Measurements from ENCODE around the gene VRK1.

VRK1 gene

DNA sequence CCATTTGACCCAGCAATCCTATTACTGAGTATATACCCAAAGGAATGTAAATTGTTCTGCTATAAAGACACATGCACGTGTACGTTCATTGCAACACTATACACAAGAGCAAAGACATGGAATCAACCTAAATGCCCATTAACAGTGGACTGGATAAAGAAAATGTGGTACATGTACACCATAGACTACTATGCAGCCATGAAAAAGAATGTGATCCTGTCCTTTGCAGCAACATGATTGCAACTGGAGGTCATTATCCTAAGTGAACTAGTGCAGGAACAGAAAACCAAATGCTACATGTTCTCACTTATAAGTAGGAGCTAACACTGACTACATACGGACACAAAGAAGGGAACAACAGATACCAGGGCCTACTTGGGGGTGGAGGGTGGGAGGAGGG is 45.7 kb upstream of the VRK1 start:
- Histone ChIP-seq H3K9me2 (replicated peaks; ENCODE audit: control insufficient read depth, low read length) (no peaks in the 10 kb centered on the region), H3K4me1 (ENCODE audit: control insufficient read depth, low read length) (no peaks in the 10 kb centered on the region), H3F3A (ENCODE audit: control insufficient read depth, insufficient read depth) (no peaks in the 10 kb centered on the region), H3K36me3 (ENCODE audit: control insufficient read depth, low read length) (no peaks in the 10 kb centered on the region), H3K27me3 (ENCODE audit: control insufficient read depth, low read length) (peaks cover 3% of the 10 kb centered on the region; the same call in 1 of the 2 replicates), H3K9me3 (ENCODE audit: control insufficient read depth, insufficient read depth, low read length) (no peaks in the 10 kb centered on the region), H3K4me3 (ENCODE audit: low read length) (no peak overlapping the region), H4K20me1 (ENCODE audit: control insufficient read depth, insufficient read depth, low read depth, low read length) (no peaks in the 10 kb centered on the region), H3K4me2 (ENCODE audit: low read length) (no peak overlapping the region), H3K79me2 (ENCODE audit: control insufficient read depth, low read length) (no peaks in the 10 kb centered on the region), H3K27ac (ENCODE audit: low read depth, low read length) (no peak overlapping the region)
- no peak for TF ChIP-seq EZH2phosphoT487 (IDR thresholded peaks at IDR 0.05; ENCODE audit: borderline replicate concordance, low read length)
- TF ChIP-seq, protein P1, sequence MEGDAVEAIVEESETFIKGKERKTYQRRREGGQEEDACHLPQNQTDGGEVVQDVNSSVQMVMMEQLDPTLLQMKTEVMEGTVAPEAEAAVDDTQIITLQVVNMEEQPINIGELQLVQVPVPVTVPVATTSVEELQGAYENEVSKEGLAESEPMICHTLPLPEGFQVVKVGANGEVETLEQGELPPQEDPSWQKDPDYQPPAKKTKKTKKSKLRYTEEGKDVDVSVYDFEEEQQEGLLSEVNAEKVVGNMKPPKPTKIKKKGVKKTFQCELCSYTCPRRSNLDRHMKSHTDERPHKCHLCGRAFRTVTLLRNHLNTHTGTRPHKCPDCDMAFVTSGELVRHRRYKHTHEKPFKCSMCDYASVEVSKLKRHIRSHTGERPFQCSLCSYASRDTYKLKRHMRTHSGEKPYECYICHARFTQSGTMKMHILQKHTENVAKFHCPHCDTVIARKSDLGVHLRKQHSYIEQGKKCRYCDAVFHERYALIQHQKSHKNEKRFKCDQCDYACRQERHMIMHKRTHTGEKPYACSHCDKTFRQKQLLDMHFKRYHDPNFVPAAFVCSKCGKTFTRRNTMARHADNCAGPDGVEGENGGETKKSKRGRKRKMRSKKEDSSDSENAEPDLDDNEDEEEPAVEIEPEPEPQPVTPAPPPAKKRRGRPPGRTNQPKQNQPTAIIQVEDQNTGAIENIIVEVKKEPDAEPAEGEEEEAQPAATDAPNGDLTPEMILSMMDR (IDR thresholded peaks at IDR 0.05; ENCODE audit: low read depth, low read length, poor library complexity, severe bottlenecking): no peak

DNA sequence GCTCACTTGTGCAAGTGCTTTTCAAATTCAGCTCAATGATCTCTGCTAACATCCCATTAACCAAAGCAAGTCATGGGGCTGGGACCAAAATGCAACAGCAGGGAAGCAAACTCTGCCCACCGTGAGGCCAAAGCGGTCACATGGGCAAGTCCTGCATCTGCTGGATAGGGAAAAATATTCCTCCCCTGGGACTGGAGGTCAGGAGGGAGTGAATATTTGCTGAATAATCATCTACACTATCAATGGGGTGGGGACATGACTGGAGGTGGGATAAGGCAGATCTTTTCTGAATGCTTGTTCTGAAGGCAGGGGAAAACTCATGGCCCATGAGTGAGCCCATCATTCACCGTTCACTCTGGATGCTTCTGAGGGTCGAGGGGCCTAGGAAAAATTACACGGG is 45.1 kb upstream of the VRK1 start:
- H3K79me2 ChIP-seq (ENCODE audit: control insufficient read depth, low read length): no peaks in the 10 kb centered on the region
- H3K27ac ChIP-seq (ENCODE audit: low read depth, low read length): no peak overlapping the region
- TF ChIP-seq, protein P1 (IDR thresholded peaks at IDR 0.05; ENCODE audit: low read depth, low read length, poor library complexity, severe bottlenecking): no peak
- TF ChIP-seq EZH2phosphoT487 (IDR thresholded peaks at IDR 0.05; ENCODE audit: borderline replicate concordance, low read length): no peak

DNA sequence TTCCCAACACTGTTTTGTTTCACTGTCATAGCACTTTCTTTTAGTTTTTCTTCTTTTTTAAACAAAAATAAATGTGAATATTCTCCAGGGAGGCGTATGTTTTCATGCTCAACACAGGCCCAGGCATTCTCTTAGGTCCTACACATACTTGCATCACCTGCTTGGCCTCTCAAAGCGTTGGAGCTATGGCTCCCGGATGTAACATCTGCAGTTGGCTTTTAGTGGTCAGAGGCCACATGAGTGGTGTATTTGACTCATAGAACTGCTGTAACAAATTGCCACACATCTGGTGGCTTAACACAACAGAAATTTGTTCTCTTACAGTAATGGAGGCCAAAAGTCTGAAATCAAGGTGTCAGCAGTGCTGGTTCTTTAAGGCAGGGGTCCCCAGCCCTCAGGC is 44.6 kb upstream of the VRK1 start:
- Histone ChIP-seq H3K9me2 (replicated peaks; ENCODE audit: control insufficient read depth, low read length) (no peaks in the 10 kb centered on the region), H3K9me3 (ENCODE audit: control insufficient read depth, insufficient read depth, low read length) (no peaks in the 10 kb centered on the region), H3K4me3 (ENCODE audit: low read length) (no peak overlapping the region), H3K4me1 (ENCODE audit: control insufficient read depth, low read length) (no peaks in the 10 kb centered on the region), H3K79me2 (ENCODE audit: control insufficient read depth, low read length) (no peaks in the 10 kb centered on the region), H3F3A (ENCODE audit: control insufficient read depth, insufficient read depth) (no peaks in the 10 kb centered on the region), H3K36me3 (ENCODE audit: control insufficient read depth, low read length) (no peaks in the 10 kb centered on the region), H4K20me1 (ENCODE audit: control insufficient read depth, insufficient read depth, low read depth, low read length) (no peaks in the 10 kb centered on the region), H3K27me3 (ENCODE audit: control insufficient read depth, low read length) (peaks cover under 1% of the 10 kb centered on the region; the same call in 1 of the 2 replicates), H3K27ac (ENCODE audit: low read depth, low read length) (no peak overlapping the region), H3K4me2 (ENCODE audit: low read length) (no peak overlapping the region)
- no peak for TF ChIP-seq EZH2phosphoT487 (IDR thresholded peaks at IDR 0.05; ENCODE audit: borderline replicate concordance, low read length)
- TF ChIP-seq, protein P1 (IDR thresholded peaks at IDR 0.05; ENCODE audit: low read depth, low read length, poor library complexity, severe bottlenecking): no peak

More for the DNA sequence above, 45.1 kb upstream of the VRK1 start:
- Histone ChIP-seq H3K9me2 (replicated peaks; ENCODE audit: control insufficient read depth, low read length) (no peaks in the 10 kb centered on the region), H3K4me1 (ENCODE audit: control insufficient read depth, low read length) (no peaks in the 10 kb centered on the region), H3F3A (ENCODE audit: control insufficient read depth, insufficient read depth) (no peaks in the 10 kb centered on the region), H3K4me3 (ENCODE audit: low read length) (no peak overlapping the region), H3K4me2 (ENCODE audit: low read length) (no peak overlapping the region), H3K27me3 (ENCODE audit: control insufficient read depth, low read length) (peaks cover 3% of the 10 kb centered on the region; the same call in 1 of the 2 replicates), H3K36me3 (ENCODE audit: control insufficient read depth, low read length) (no peaks in the 10 kb centered on the region), H4K20me1 (ENCODE audit: control insufficient read depth, insufficient read depth, low read depth, low read length) (no peaks in the 10 kb centered on the region), H3K9me3 (ENCODE audit: control insufficient read depth, insufficient read depth, low read length) (no peaks in the 10 kb centered on the region)
